Measurements from ENCODE around the gene PPOX. TPM values are rescaled to one million over a fixed set of nuclear protein-coding genes. Genes with fewer than 3 reads are reported as not detected.

The PPOX gene
- total RNA-seq, 4 donors from 2014 or later: 16.7 to 46.5 (median 24.8) TPM

GRCh38 chr1:161198194-161198896 is 32.1 kb downstream of the PPOX start:
- peak overlapping the region; percentile 24 for H3K4me3 ChIP-seq (ENCODE audit: low read depth, poor library complexity, severe bottlenecking)
- TF ChIP-seq, protein P1, sequence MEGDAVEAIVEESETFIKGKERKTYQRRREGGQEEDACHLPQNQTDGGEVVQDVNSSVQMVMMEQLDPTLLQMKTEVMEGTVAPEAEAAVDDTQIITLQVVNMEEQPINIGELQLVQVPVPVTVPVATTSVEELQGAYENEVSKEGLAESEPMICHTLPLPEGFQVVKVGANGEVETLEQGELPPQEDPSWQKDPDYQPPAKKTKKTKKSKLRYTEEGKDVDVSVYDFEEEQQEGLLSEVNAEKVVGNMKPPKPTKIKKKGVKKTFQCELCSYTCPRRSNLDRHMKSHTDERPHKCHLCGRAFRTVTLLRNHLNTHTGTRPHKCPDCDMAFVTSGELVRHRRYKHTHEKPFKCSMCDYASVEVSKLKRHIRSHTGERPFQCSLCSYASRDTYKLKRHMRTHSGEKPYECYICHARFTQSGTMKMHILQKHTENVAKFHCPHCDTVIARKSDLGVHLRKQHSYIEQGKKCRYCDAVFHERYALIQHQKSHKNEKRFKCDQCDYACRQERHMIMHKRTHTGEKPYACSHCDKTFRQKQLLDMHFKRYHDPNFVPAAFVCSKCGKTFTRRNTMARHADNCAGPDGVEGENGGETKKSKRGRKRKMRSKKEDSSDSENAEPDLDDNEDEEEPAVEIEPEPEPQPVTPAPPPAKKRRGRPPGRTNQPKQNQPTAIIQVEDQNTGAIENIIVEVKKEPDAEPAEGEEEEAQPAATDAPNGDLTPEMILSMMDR (IDR thresholded peaks at IDR 0.05): no peak
- TF ChIP-seq POLR2A (IDR thresholded peaks at IDR 0.05): no peak
- intact Hi-C loops (cut with DNase I; ENCODE audit: low total_unique reads): no loop called here
- 8 to 11% methylated on average over 14 to 18 of the region's 20 CpGs for WGBS, 2 donors
- peak; percentile 64 to 93 for DNase-seq (ENCODE audit: low spot score in 2 of 2)

- 16 to 17% methylated on average over 11 of the region's 11 CpGs for WGBS, 2 donors
- DNase-seq (ENCODE audit: low spot score in 2 of 2): peak; percentile 62 to 92
- peak within 1 kb of the TSS; percentile 24 for H3K4me3 ChIP-seq (ENCODE audit: low read depth, poor library complexity, severe bottlenecking)
- intact Hi-C loops (cut with DNase I; ENCODE audit: low total_unique reads): no loop called here
- no peak for TF ChIP-seq POLR2A (IDR thresholded peaks at IDR 0.05)
- TF ChIP-seq, protein P1 (IDR thresholded peaks at IDR 0.05): no peak
Observed at GRCh38 chr1:161198897-161199431, 32.7 kb downstream of the PPOX start, which contains the start of gene ADAMTS4. ADAMTS4 (minus strand) TSS chr1:161199054; CDS start chr1:161198627, 427 bp downstream.

- H3K4me3 ChIP-seq (ENCODE audit: low read depth, poor library complexity, severe bottlenecking): no peak overlapping the region
- peak in 1 of 2 donors; percentile 83 for DNase-seq (ENCODE audit: low spot score in 2 of 2)
- TF ChIP-seq, protein P1 (IDR thresholded peaks at IDR 0.05): no peak
- TF ChIP-seq POLR2A (IDR thresholded peaks at IDR 0.05): no peak
- intact Hi-C loops (cut with DNase I; ENCODE audit: low total_unique reads): no loop called here
- WGBS, 2 donors: 30 to 37% methylated on average over 5 of the region's 5 CpGs
Observed at GRCh38 chr1:161199506-161200139, 33.4 kb downstream of the PPOX start.

GRCh38 chr1:161200421-161200991 is 34.3 kb downstream of the PPOX start:
- TF ChIP-seq, protein P1 (IDR thresholded peaks at IDR 0.05): no peak
- no peak for TF ChIP-seq POLR2A (IDR thresholded peaks at IDR 0.05)
- H3K4me3 ChIP-seq (ENCODE audit: low read depth, poor library complexity, severe bottlenecking): no peak overlapping the region
- peak in 1 of 2 donors; percentile 82 for DNase-seq (ENCODE audit: low spot score in 2 of 2)
- intact Hi-C loops (cut with DNase I; ENCODE audit: low total_unique reads): no loop called here
- 56 to 57% methylated on average over 5 of the region's 5 CpGs for WGBS, 2 donors

- H3K4me3 ChIP-seq (ENCODE audit: low read depth, poor library complexity, severe bottlenecking): no peak overlapping the region
- WGBS, 2 donors: 10 to 12% methylated on average over 13 of the region's 13 CpGs
- peak; percentile 65 to 94 for DNase-seq (ENCODE audit: low spot score in 2 of 2)
- TF ChIP-seq, protein P1 (IDR thresholded peaks at IDR 0.05): no peak
- TF ChIP-seq POLR2A (IDR thresholded peaks at IDR 0.05): no peak
- intact Hi-C loops (cut with DNase I; ENCODE audit: low total_unique reads): no loop called here
Observed at GRCh38 chr1:161200992-161201835, 35.0 kb downstream of the PPOX start.
